AG08396 (cell line): ENCODE measurements around the gene EIF2AK2.

Experiments
- DNase-seq: peaks from one replicate; pipeline ENCODE4 v3.0.0; 2012; ENCODE audit warnings: low spot score, mixed read lengths

EIF2AK2 gene

GRCh38 chr2:37098416-37099118, 58.2 kb downstream of the EIF2AK2 start:
- DNase-seq, result no peak

- no peak for DNase-seq
Measured at GRCh38 chr2:37096568-37096967, 60.2 kb downstream of the EIF2AK2 start.

GRCh38 chr2:37091873-37092272, 64.9 kb downstream of the EIF2AK2 start:
- no peak for DNase-seq

GRCh38 chr2:37090019-37090477, 66.7 kb downstream of the EIF2AK2 start:
- no peak for DNase-seq

GRCh38 chr2:37085731-37086147, 71.0 kb downstream of the EIF2AK2 start:
- DNase-seq, result peak; percentile 22

GRCh38 chr2:37084797-37085196, 72.0 kb downstream of the EIF2AK2 start:
- DNase-seq, result no peak

- DNase-seq, result peak; percentile 98
Measured at GRCh38 chr2:37083873-37084794, 72.6 kb downstream of the EIF2AK2 start, which contains the start of the genes GPATCH11 and HEATR5B. TSS of gene GPATCH11 (plus strand) at chr2:37084518. CDS start at chr2:37088382, 3,864 bp downstream. TSS of gene HEATR5B (minus strand) at chr2:37084372. CDS start at chr2:37083414, 958 bp downstream.

GRCh38 chr2:37080689-37081088, 76.1 kb downstream of the EIF2AK2 start:
- no peak for DNase-seq

GRCh38 chr2:37080266-37080665, 76.5 kb downstream of the EIF2AK2 start:
- DNase-seq, result no peak

GRCh38 chr2:37070931-37071330, 85.8 kb downstream of the EIF2AK2 start:
- DNase-seq, result no peak

- DNase-seq, result no peak
Measured at GRCh38 chr2:37068686-37069085, 88.1 kb downstream of the EIF2AK2 start.

GRCh38 chr2:37061776-37062175, 95.0 kb downstream of the EIF2AK2 start:
- no peak for DNase-seq

GRCh38 chr2:37061013-37061711, 95.6 kb downstream of the EIF2AK2 start:
- DNase-seq, result no peak

GRCh38 chr2:37060446-37060845, 96.3 kb downstream of the EIF2AK2 start:
- DNase-seq, result no peak

- DNase-seq, result no peak
Measured at GRCh38 chr2:37059841-37060240, 96.9 kb downstream of the EIF2AK2 start.

GRCh38 chr2:37052600-37053332, 104.0 kb downstream of the EIF2AK2 start:
- DNase-seq, result no peak
